Amygdala (tissue), 56 donors: ENCODE measurements around the gene HMOX2.

Source experiments
- DNase-seq, 56 donors: peaks; one replicate each; lab custom pipeline; 2025; lab: John Stamatoyannopoulos, UW

Gene HMOX2

GRCh38 chr16:4520913-4521312, 44.7 kb downstream of the HMOX2 start:
- DNase-seq: no peak

- peak in 52 of 56 donors; percentile 25 to 92 (median 77) for DNase-seq
These were observed 45.9 kb downstream of the HMOX2 start for GRCh38 chr16:4522051-4522581.

DNA sequence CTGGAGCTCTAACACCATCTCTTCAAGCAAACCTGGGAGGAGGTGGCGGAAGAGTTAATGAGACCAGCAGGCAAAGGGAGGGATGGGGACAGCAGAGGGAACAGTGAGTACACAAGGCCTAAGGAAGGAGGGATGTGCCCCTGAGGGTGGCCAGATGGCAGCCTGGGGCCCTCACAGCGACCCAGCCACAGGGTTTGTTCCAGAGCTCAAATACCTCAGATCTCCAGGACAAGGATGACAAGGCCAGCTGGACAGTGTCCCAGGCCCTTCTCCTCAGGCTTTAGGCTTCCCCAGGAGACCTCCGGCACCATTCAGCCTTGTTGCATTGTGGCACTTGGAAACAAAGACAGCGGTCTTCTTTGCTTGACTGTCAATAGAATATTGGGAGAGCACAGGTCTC, 47.5 kb downstream of the HMOX2 start:
- DNase-seq: peak in 13 of 56 donors; percentile 23 to 67 (median 39)

DNA sequence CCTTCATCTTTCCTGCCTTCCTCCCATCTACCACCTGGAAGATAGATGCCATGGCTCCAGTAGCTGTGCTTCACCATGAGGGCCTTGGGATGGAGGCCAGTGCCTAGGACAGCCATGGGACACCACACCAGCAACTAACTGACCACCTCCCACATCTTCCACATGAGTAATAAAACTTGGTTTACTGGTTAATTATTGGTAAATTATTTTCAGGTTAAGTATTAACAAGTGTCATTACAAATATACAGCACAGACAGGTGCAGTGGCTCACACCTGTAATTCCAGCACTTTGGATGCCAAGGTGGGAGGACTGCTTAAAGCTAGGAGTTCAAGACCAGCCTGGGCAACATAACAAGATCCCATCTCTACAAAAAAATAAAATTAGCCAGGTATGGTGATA, 48.4 kb downstream of the HMOX2 start:
- no peak for DNase-seq

DNA sequence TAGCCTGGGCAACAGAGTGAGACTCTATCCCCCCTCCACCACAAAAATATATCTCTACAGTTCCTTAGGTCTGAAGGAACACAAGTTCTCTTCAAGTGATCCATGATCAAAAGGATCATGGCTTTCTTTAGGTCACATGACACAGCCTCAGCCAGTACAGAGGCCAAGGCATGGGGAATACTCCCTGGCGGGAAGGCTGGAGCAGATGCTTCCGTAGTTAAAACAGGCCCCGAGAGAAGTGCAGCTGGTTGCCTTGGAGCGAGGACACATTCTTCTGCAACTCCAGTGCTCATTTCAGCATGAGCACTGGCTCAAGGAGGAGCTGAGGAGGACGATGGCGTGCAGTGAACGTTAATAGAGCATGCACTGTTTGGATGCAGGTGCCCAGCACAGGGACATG, 48.9 kb downstream of the HMOX2 start:
- DNase-seq: peak in 5 of 56 donors; percentile 31 to 44 (median 41)

DNA sequence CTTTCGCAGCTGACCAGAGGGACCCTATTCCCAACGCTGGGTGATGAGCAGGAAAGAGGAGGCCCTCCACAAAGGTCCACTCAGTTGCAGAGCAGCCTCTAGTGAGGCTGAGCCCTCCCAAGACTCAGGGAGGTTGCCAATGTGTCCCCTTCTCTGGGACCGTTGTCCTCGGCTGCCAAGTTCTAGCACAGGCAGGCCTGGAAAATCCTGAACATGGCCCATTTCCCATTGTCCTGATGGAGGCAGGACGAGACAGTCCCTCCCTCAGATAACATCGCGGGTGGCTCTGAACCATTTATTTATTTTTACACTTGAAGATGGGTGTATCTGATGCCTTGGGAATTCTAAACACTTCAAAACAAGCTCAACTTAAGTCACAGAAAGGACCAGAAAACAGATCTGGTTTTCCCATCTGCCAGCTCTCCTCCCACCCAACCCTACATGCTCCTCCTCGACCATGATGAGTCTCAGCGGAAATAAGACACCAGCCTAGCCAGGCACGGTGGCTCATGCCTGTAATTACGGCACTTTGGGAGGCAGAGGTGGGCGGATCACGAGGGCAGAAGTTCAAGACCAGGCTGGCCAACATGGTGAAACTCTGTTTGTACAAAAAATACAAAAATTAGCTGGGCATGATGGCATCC, 49.6 kb downstream of the HMOX2 start:
- no peak for DNase-seq

GRCh38 chr16:4529085-4530060, 53.2 kb downstream of the HMOX2 start:
- DNase-seq: no peak

- DNase-seq: no peak
These were observed 55.6 kb downstream of the HMOX2 start for GRCh38 chr16:4531811-4532210.

GRCh38 chr16:4532238-4532637, 56.0 kb downstream of the HMOX2 start:
- DNase-seq: no peak

GRCh38 chr16:4533490-4533889, 57.3 kb downstream of the HMOX2 start:
- no peak for DNase-seq

- DNase-seq: peak in 1 of 56 donors; percentile 27
These were observed 58.1 kb downstream of the HMOX2 start for GRCh38 chr16:4534151-4534790.

DNA sequence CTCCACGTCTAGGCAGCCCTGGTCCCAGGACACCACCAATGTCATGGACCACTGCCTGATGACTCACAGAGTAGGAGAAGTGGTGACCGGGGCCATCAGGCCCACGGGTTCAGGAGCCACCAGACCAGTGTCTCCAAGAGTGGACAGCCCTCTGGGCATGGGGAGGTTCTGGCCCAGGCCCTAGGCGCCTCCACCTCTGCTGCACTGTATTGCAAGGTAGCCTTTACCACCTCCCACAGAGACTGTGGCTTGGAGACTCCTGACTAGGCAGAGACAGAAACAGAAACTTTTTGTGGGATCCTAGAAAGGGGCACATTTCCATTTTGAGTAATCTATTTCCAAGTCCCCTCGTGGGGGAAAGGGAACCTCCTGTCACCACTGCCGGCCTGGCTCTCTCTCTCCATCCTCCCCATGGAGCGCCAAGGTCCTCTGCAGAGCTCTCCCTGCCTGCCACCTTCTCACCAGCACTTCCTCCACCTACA, 59.5 kb downstream of the HMOX2 start:
- DNase-seq: no peak

GRCh38 chr16:4536391-4537106, 60.4 kb downstream of the HMOX2 start:
- no peak for DNase-seq

- DNase-seq: peak in 19 of 56 donors; percentile 23 to 61 (median 45)
These were observed 61.5 kb downstream of the HMOX2 start for GRCh38 chr16:4537376-4538343.

- DNase-seq: peak; percentile 71 to 99 (median 95)
These were observed 62.4 kb downstream of the HMOX2 start, which contains the start of gene CDIP1 for GRCh38 chr16:4538350-4539235. Gene CDIP1, minus strand, starts transcription at chr16:4538773. Its CDS starts 24,643 bp downstream, at chr16:4514130.

DNA sequence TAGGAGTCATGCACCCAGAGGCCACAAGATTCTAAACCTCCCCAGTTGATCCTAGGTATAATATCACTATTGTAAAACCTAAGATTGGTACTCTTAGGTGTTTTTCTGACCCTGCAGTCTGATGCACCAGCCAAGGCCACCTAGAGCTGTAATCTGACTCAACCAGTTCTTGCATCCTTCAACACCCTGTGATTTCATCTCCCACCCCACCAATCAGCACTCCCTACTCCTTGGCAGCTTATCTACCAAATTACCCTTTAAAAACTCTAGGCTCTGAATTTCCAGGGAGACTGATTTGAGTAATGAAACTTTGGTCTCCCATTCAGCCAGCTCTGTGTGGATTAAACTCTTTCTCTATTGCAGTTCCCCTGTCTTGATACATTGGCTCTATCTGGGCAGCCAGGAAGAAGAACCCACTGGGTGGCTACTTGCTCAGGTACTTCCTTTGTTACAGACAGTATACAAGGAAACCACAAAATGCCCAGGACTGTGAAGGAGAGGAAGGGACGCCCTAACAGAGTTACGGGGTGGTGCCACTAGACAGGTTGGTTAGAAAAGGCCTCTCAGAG, 63.6 kb downstream of the HMOX2 start:
- DNase-seq: no peak

DNA sequence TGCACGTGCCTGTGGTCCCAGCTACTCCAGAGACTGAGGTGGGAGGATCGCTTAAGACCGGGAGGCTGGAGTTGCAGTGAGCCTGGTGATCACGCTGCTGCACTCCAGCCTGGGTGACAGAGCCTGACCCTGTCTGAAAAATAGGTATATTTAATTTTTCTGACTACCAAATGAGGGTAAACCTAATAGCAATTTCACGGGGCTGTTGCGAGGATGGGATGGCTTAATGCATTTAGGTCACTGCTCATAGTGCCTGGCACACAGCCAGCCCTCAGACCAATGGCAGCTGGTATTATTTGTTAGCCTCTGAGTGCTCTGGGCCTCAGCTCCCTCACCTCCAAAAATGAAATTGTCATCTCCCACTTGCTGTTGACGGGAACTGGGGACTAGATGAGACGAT, 68.3 kb downstream of the HMOX2 start:
- no peak for DNase-seq
